Mucosa of descending colon (tissue), 3 donors: ENCODE results near the gene OR8B2. TPM values are rescaled to one million over a fixed set of nuclear protein-coding genes. Genes with fewer than 3 reads are reported as not detected.

Source experiments
- ATAC-seq: fragments of 200-7000 bp; cut with Tn5 transposase; one replicate; pipeline ENCODE4 v1.9.1; 2020; ENCODE audit warnings: mild to moderate bottlenecking, moderate library complexity
- DNase-seq, 3 donors: peaks; one replicate each; pipeline ENCODE4 v3.0.0-alpha.2; 2020
- H3K36me3 ChIP-seq: fragments of 200-600 bp; one replicate; pipeline ENCODE4 v1.8.0; 2021; ENCODE audit warnings: low read depth, mild to moderate bottlenecking
- H3K4me1 ChIP-seq: fragments of 200-600 bp; one replicate; pipeline ENCODE4 v1.8.0; 2021; ENCODE audit warnings: low read depth, mild to moderate bottlenecking
- H3K4me3 ChIP-seq: fragments of 200-600 bp; one replicate; pipeline ENCODE4 v1.8.0; 2021; ENCODE audit warnings: mild to moderate bottlenecking
- H3K9me3 ChIP-seq: fragments of 200-600 bp; one replicate; pipeline ENCODE4 v1.8.0; 2021; ENCODE audit warnings: mild to moderate bottlenecking
- intact Hi-C, 2 donors: fragments of 100-400 bp; cut with DNase I in 1 of 2; cut with micrococcal nuclease in 1 of 2; formaldehyde crosslinking; loops; one replicate each; pipeline versions ENCODE4 v1.11.0 to v1.11.1; 2022; cut with DNase I, micrococcal nuclease
- long read RNA-seq, 2 donors: library from polyadenylated mRNA; unstranded; transcript quantifications; one replicate each; pipeline ENCODE4 v2.0.0, GENCODE V29; 2019 to 2021
- total RNA-seq, 3 donors: library from RNA; stranded (reverse); fragmentation: NEBNext Ultra II Directional in 2 of 3; extraction: Animal tissue kit (Norgen Biotek cat#: 25700) in 2 of 3; gene quantifications; one replicate each; pipeline versions ENCODE4 v1.2.1 to v1.2.4, GENCODE V29; 2021 to 2023
- TF ChIP-seq, protein P1 (sequence below): fragments of 200-600 bp; IDR thresholded peaks from one replicate; pipeline ENCODE4 v1.8.0; 2022; ENCODE audit warnings: antibody characterized with exemption, mild to moderate bottlenecking
- donor health status: DM: no; HTN: no; CAD: no; lungs with moderate emphysema.
- donor health status: DM: no; HTN: no; CAD: no.
- donor health status: DM: no; HTN: yes; CAD: no.

Gene OR8B2, protein sequence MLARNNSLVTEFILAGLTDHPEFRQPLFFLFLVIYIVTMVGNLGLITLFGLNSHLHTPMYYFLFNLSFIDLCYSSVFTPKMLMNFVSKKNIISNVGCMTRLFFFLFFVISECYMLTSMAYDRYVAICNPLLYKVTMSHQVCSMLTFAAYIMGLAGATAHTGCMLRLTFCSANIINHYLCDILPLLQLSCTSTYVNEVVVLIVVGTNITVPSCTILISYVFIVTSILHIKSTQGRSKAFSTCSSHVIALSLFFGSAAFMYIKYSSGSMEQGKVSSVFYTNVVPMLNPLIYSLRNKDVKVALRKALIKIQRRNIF
- total RNA-seq: not detected
- long read RNA-seq, donor 1: 0 reads
- long read RNA-seq, donor 2: 0 reads

DNA sequence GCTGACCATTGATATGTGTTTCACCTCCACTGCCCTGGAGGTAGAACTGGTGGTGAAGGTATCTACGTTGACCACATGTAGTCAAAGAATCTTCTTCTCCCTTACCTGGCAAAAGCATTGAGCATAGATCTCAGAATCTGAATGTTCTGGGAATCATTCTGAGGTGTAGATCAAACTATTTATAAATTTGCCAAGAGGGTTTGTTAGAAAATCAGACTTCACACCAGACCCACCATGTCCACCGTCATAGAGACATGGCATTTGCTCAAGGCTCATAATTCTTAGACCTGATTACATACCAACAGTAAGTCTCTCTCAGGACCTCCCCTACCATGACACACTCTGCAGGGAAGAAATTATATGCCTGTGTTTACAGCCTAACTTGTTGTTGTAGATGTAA is at the start of gene OR8B2:
TSS of gene OR8B2 (minus strand) at position 101 of the 400 bp plus-strand sequence. CDS start 1,156 bp downstream, outside the sequence.
- Histone ChIP-seq H3K36me3 (no peaks in the 10 kb centered on the region), H3K4me3 (no peak within 1 kb of the TSS), H3K9me3 (no peaks in the 10 kb centered on the region), H3K4me1 (no peaks in the 10 kb centered on the region)
- intact Hi-C loops: no loop called here
- no peak for ATAC-seq
- TF ChIP-seq, protein P1, sequence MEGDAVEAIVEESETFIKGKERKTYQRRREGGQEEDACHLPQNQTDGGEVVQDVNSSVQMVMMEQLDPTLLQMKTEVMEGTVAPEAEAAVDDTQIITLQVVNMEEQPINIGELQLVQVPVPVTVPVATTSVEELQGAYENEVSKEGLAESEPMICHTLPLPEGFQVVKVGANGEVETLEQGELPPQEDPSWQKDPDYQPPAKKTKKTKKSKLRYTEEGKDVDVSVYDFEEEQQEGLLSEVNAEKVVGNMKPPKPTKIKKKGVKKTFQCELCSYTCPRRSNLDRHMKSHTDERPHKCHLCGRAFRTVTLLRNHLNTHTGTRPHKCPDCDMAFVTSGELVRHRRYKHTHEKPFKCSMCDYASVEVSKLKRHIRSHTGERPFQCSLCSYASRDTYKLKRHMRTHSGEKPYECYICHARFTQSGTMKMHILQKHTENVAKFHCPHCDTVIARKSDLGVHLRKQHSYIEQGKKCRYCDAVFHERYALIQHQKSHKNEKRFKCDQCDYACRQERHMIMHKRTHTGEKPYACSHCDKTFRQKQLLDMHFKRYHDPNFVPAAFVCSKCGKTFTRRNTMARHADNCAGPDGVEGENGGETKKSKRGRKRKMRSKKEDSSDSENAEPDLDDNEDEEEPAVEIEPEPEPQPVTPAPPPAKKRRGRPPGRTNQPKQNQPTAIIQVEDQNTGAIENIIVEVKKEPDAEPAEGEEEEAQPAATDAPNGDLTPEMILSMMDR: no peak
- DNase-seq: no peak

DNA sequence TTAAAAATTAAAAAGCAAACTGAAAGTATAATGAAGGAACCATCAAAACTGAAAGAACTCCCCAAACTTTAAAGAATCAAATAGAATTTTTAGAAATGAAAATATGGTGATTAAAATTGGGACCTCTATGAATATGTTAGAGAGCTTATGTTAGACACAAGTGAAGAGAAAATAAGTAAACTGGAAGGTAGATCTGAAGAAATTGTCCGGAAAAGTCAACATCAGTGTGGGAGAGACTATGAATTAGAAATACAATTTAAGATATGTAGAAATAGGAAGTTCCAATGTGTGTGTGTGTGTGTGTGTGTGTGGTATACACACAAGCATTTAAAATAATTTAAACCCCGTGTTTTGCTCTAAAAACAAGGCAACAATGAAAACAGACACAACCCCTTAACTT is 45.3 kb upstream of the OR8B2 start:
- no peak for ATAC-seq

DNA sequence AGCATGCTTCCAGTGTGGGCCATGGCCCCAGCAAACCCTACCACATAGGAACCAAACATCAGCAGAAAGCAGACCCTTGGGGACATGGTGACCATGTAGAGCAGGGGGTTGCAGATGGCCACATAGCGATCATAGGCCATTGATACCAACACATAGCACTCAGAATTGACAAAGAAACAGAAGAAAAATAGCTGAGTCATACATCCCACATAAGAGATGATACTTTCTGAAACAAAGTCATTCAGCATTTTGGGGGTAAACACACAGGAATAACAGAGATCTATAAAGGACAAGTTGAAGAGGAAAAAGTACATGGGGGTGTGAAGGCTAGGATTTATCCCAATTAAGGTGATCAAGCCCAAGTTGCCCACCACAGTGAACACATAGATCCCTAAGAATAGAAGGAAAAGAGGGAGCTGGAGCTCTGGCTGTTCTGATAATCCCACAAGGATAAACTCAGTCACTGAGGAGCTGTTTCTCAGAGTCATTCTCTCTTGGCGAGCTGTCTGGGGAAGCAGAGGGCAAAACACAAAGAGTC is 40.2 kb upstream of the OR8B2 start, which contains the start of gene OR8B4:
TSS of gene OR8B4 (minus strand) at position 488 of the 538 bp plus-strand sequence. CDS start at position 488, 0 bp downstream.
- DNase-seq (no peak), ATAC-seq (no peak)
- H3K4me1 ChIP-seq: no peaks in the 10 kb centered on the region
- TF ChIP-seq, protein P1: no peak
- H3K4me3 ChIP-seq: no peak within 1 kb of the TSS
- H3K9me3 ChIP-seq: no peaks in the 10 kb centered on the region
- no peaks in the 10 kb centered on the region for H3K36me3 ChIP-seq
- intact Hi-C loops: no loop called here

More for the DNA sequence above, 45.3 kb upstream of the OR8B2 start:
- no peaks in the 10 kb centered on the region for H3K9me3 ChIP-seq
- DNase-seq: no peak
- TF ChIP-seq, protein P1: no peak
- no peaks in the 10 kb centered on the region for H3K4me1 ChIP-seq
- H3K36me3 ChIP-seq: no peaks in the 10 kb centered on the region
- H3K4me3 ChIP-seq: no peak overlapping the region
- intact Hi-C loops: no loop called here

DNA sequence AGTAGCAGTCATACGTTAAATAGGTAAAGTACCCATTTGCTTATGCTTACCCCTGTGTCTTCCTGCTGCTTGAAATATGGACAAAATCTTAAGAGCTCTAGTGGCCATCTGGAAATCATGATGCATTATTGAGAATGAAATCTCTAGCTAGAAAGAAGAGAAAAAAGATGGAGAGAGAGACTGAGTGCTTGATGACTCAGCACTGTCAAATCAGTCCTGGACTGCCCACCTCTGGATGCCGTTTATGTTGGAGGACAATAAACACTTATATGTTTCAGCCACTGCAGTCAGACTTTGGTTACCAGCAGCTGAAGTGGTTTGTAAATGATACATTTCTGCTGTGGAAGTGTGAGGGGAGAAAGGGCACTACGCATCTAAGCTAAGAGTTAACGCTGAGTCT is 36.7 kb upstream of the OR8B2 start:
- Histone ChIP-seq H3K4me3 (no peak overlapping the region), H3K36me3 (no peaks in the 10 kb centered on the region), H3K9me3 (no peaks in the 10 kb centered on the region), H3K4me1 (no peaks in the 10 kb centered on the region)
- TF ChIP-seq, protein P1: no peak
- DNase-seq: no peak
- intact Hi-C loops: no loop called here
- ATAC-seq: no peak

DNA sequence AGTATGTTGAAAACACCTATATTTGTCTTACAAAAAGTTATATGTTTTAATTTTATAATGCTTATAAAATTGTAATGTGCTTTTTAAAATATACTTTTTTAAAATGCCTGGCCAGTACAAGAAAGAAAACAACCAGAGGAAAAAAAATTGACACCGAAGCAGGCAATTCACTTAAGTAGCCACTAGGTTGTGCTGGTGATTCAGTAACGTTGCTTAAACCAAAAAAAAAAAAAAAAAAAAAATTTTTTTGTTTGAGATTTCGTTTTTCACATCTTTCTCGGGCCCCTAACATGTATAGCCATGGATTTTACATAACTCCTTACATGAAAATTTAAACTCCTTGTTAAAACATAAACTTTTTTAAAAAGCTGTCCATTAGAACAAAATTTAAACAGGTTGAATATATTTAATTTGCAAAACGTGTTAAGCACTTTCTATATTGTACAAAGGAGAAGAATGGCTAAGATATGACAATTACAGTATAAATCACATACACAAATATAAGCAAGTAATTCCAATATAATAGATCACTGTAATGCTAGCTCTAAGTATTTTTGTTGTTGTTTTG is 31.1 kb upstream of the OR8B2 start:
- TF ChIP-seq, protein P1: peak; percentile 43
- H3K4me3 ChIP-seq: no peak overlapping the region
- intact Hi-C loops: loop anchor here in 1 of 2 donors (2.0 kb wide), 1 partner anchor 169 kb away; no protein-coding TSS in a partner anchor
- DNase-seq (peak in 1 of 3 donors; percentile 2), ATAC-seq (no peak)
- no peaks in the 10 kb centered on the region for H3K36me3 ChIP-seq
- no peaks in the 10 kb centered on the region for H3K4me1 ChIP-seq
- no peaks in the 10 kb centered on the region for H3K9me3 ChIP-seq
